Gastrocnemius medialis (tissue), 4 donors: ENCODE data around the gene SPEF2.

Source experiments
- CTCF ChIP-seq, 5 experiments: fragments of 450-650 bp in 3 of 5; fragments of 200-600 bp in 2 of 5; sonication (generic) in 2 of 5; IDR thresholded peaks in 4 of 5; conservative IDR thresholded peaks in 1 of 5; 1 replicate in 4 of 5; 2 replicates in 1 of 5; pipeline ENCODE4 v1.5.1; 2016 to 2019; ENCODE audit warnings: antibody characterized with exemption in 5 of 5, mild to moderate bottlenecking in 3 of 5, moderate library complexity in 3 of 5
- POLR2A ChIP-seq, 2 donors: fragments of 450-650 bp; IDR thresholded peaks; one replicate each; pipeline ENCODE4 v1.6.1; 2017; ENCODE audit warnings: antibody characterized with exemption in 2 of 2, mild to moderate bottlenecking in 2 of 2, moderate library complexity in 2 of 2

DNA sequence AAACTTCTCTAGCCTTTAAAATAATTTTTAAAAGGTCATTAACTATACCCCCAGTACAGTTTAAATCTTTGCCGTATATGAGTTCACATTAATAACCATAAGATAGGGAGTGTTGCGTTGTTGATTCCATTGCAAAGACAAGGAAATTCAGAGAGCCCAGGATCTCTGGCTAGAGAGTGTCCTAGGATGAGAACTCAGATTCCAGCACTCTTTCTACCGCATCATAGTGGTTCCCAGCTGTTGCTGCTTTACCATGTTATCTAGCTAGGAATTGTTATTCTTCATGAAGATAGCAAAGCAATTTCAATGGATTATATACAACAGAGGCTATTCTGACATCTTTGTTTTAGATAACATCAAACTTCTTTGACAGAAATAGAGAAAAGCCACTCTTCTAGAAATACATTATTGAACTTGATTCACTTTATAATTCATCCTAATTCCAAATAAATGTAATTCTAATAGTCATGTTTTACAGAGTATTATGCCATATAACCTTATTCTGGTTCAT is 160.7 kb downstream of the SPEF2 start:
- TF ChIP-seq CTCF (IDR thresholded peaks at IDR 0.05 in 4 of 5, conservative IDR thresholded peaks at IDR 0.05 in 1 of 5) (no peak), POLR2A (IDR thresholded peaks at IDR 0.05) (no peak)
